Endothelial cell of umbilical vein (primary cell): ENCODE results near the gene GTF3C5. TPM values are rescaled to one million over a fixed set of nuclear protein-coding genes. Genes with fewer than 3 reads are reported as not detected.

ENCODE experiments used
- BruUV-seq: library from RNA; stranded (reverse); fragments of 400-500 nt; replicated peaks from 2 replicates; lab custom pipeline; 2021; lab: Mats Ljungman, UMichigan
- CTCF ChIA-PET: fragments of 300-600, 350-600 bp; sonication (Branson Sonifier 250); formaldehyde crosslinking; loops from one replicate; lab custom pipeline; 2021; ENCODE audit warnings: antibody characterized with exemption, inconsistent platforms; lab: Charles Lee
- POLR2A ChIA-PET: fragments of 300-600, 350-600 bp; sonication (Branson Sonifier 250); formaldehyde crosslinking; loops from one replicate; lab custom pipeline; 2021; ENCODE audit warnings: antibody characterized with exemption, inconsistent platforms; lab: Charles Lee
- DNase-seq: peaks from one replicate; pipeline ENCODE4 v3.0.0-alpha.2; 2011; ENCODE audit warnings: low read depth, low spot score
- FAIRE-seq: peaks from 2 replicates; lab custom pipeline; 2011; peaks lifted over from hg19 to GRCh38; lab: Jason Lieb, UNC
- H2AFZ ChIP-seq: 2 replicates; pipeline ENCODE4 v1.6.0; 2012; ENCODE audit warnings: low read depth, low read length, control low read depth, inconsistent platforms
- H3K27ac ChIP-seq: 2 replicates; pipeline ENCODE4 v1.5.1; 2011; ENCODE audit warnings: low read depth, mild to moderate bottlenecking, control low read depth, low read length, moderate library complexity; ENCODE audit not compliant: insufficient read depth
- H3K27me3 ChIP-seq, 2 experiments: 2 replicates each; pipeline versions ENCODE4 v1.6.0 to v1.6.1; 2011; ENCODE audit warnings: low read length in 2 of 2, mixed read lengths in 1 of 2; ENCODE audit not compliant: control insufficient read depth in 2 of 2, insufficient read depth in 2 of 2
- H3K36me3 ChIP-seq, 2 experiments: 2 replicates in 1 of 2; 3 replicates in 1 of 2; pipeline ENCODE4 v1.5.1; 2011; ENCODE audit warnings: low read length in 2 of 2, mild to moderate bottlenecking in 1 of 2, moderate library complexity in 1 of 2; ENCODE audit not compliant: control insufficient read depth in 2 of 2, insufficient read depth in 2 of 2; ENCODE audit errors: extremely low read depth in 1 of 2
- H3K4me1 ChIP-seq: 3 replicates; pipeline ENCODE4 v1.5.1; 2011; ENCODE audit warnings: mild to moderate bottlenecking, low read length; ENCODE audit not compliant: control insufficient read depth, insufficient read depth; ENCODE audit errors: extremely low read depth
- H3K4me2 ChIP-seq: 2 replicates; pipeline ENCODE4 v1.6.1; 2011; ENCODE audit warnings: low read length, control low read depth, mixed read lengths; ENCODE audit not compliant: insufficient read depth
- H3K4me3 ChIP-seq, 3 experiments: fragments of 200-600 bp in 1 of 3; sonication (generic), shearing (Covaris generic) in 1 of 3; replicated peaks in 1 of 3; 2 replicates each; pipeline ENCODE4 v1.5.1; 2011 to 2016; ENCODE audit warnings: control low read depth in 3 of 3, low read length in 3 of 3, mild to moderate bottlenecking in 2 of 3, inconsistent platforms in 1 of 3, low read depth in 1 of 3, moderate library complexity in 1 of 3; ENCODE audit not compliant: insufficient read depth in 1 of 3
- H3K79me2 ChIP-seq: 2 replicates; pipeline ENCODE4 v1.6.0; 2012; ENCODE audit warnings: low read length, inconsistent platforms; ENCODE audit not compliant: control insufficient read depth, insufficient read depth
- H3K9ac ChIP-seq: replicated peaks from 2 replicates; pipeline ENCODE3; 2011; ENCODE audit warnings: low read length, control low read depth; ENCODE audit not compliant: insufficient read depth; ENCODE audit errors: extremely low read depth
- H3K9me1 ChIP-seq: replicated peaks from 3 replicates; pipeline ENCODE4 v1.6.0; 2011; ENCODE audit warnings: mild to moderate bottlenecking, low read length; ENCODE audit not compliant: control insufficient read depth, insufficient read depth; ENCODE audit errors: extremely low read depth
- H3K9me3 ChIP-seq: replicated peaks from 2 replicates; pipeline ENCODE4 v1.5.1; 2012; ENCODE audit warnings: low read length, inconsistent platforms; ENCODE audit not compliant: control insufficient read depth, insufficient read depth
- H4K20me1 ChIP-seq: replicated peaks from 2 replicates; pipeline ENCODE3; 2011; ENCODE audit warnings: mild to moderate bottlenecking, low read length; ENCODE audit not compliant: control insufficient read depth, insufficient read depth; ENCODE audit errors: extremely low read depth
- CTCF ChIP-seq, 2 donors: IDR thresholded peaks; 1 replicate in 1 of 2; 2 replicates in 1 of 2; pipeline ENCODE4 v1.5.1; 2011; ENCODE audit warnings: low read length in 2 of 2, mild to moderate bottlenecking in 2 of 2, moderate library complexity in 2 of 2, control low read depth in 1 of 2, inconsistent platforms in 1 of 2, low read depth in 1 of 2; ENCODE audit not compliant: insufficient read depth in 1 of 2; ENCODE audit errors: extremely low read depth in 1 of 2
- EZH2 ChIP-seq: IDR thresholded peaks from 2 replicates; pipeline ENCODE4 v1.6.1; 2012; ENCODE audit warnings: borderline replicate concordance, low read depth, mild to moderate bottlenecking, moderate library complexity, low read length, inconsistent platforms; ENCODE audit not compliant: severe bottlenecking
- GATA2 ChIP-seq: IDR thresholded peaks from 2 replicates; pipeline ENCODE4 v1.7.0; 2011; ENCODE audit warnings: low read depth, mild to moderate bottlenecking, moderate library complexity, mixed read lengths, low read length; ENCODE audit not compliant: insufficient read length, insufficient read depth
- JUN ChIP-seq: IDR thresholded peaks from 2 replicates; pipeline ENCODE4 v1.6.1; 2011; ENCODE audit warnings: borderline replicate concordance, low read depth; ENCODE audit not compliant: insufficient read length, insufficient read depth
- MAX ChIP-seq: IDR thresholded peaks from 2 replicates; pipeline ENCODE4 v1.6.1; 2011; ENCODE audit not compliant: insufficient read depth, insufficient read length
- MYC ChIP-seq: IDR thresholded peaks from one replicate; pipeline ENCODE4 v1.6.1; 2011; ENCODE audit warnings: mild to moderate bottlenecking, low read depth, low read length
- POLR2A ChIP-seq: IDR thresholded peaks from 2 replicates; pipeline ENCODE4 v1.6.1; 2012; ENCODE audit warnings: low read depth, mild to moderate bottlenecking, control low read depth, low read length
- dilution Hi-C: fragments of 300-500 bp; cut with MboI; formaldehyde crosslinking; loops from one replicate; pipeline ENCODE4 v1.15.0; 2019; ENCODE audit warnings: low sequenced_read_pairs; ENCODE audit not compliant: extremely low pct_ligation_motif_present
- intact Hi-C: fragments of 100-400 bp; cut with micrococcal nuclease; formaldehyde crosslinking; loops from one replicate; pipeline ENCODE4 v1.10.0; 2022
- polyA plus RNA-seq, 4 experiments: library from polyadenylated mRNA; depleted of rRNA in 3 of 4; stranded (reverse) in 3 of 4; unstranded in 1 of 4; fragments of >200 nt; gene quantifications; 2 replicates each; pipeline versions ENCODE4 v1.2.1 to v1.2.3, GENCODE V29; 2011 to 2012; ENCODE audit warnings: missing spikeins in 1 of 4
- total RNA-seq: library from RNA; stranded (reverse); gene quantifications from 2 replicates; pipeline ENCODE4 v1.2.3, GENCODE V29; 2021

The GTF3C5 gene
- total and polyA plus RNA-seq, 2 donors (not counting 3 experiments of a cell fraction or from before 2014, with no cell fraction given): 65.6 to 73.8 TPM

GRCh38 chr9:133098104-133098754 lies 67.4 kb downstream of the GTF3C5 start:
- no peak overlapping the region for H3K4me2 ChIP-seq
- TF ChIP-seq JUN (no peak), MAX (no peak), MYC (no peak), POLR2A (no peak), EZH2 (no peak), GATA2 (no peak), CTCF (IDR thresholded peaks at IDR 0.05; ENCODE audit: extremely low read depth in 1 of 2, insufficient read depth in 1 of 2, low read depth in 1 of 2, low read length in 2 of 2) (no peak)
- ChIA-PET CTCF (interaction anchor here (5.6 kb wide), 1 partner anchor 46 kb away, joined by 23 read pairs; no protein-coding TSS in a partner anchor), POLR2A (no interaction called here)
- H3K27ac ChIP-seq: no peak overlapping the region
- H3K27me3 ChIP-seq: no peaks in the 10 kb centered on the region
- H4K20me1 ChIP-seq: no peaks in the 10 kb centered on the region
- H2AFZ ChIP-seq: no peak overlapping the region
- no peak for DNase-seq
- H3K9ac ChIP-seq: no peak overlapping the region
- H3K4me3 ChIP-seq: no peak overlapping the region
- FAIRE-seq: no peak
- BruUV-seq: TSS peak; percentile 39
- intact Hi-C loops (no loop called here), dilution Hi-C loops (no loop called here)
- H3K4me1 ChIP-seq: no peaks in the 10 kb centered on the region
- H3K79me2 ChIP-seq: no peaks in the 10 kb centered on the region
- no peaks in the 10 kb centered on the region for H3K9me3 ChIP-seq
- no peaks in the 10 kb centered on the region for H3K9me1 ChIP-seq
- H3K36me3 ChIP-seq: peaks cover 7 to 45% of the 10 kb centered on the region in 2 experiments
